Measurements from ENCODE around the gene PIBF1.

DNA sequence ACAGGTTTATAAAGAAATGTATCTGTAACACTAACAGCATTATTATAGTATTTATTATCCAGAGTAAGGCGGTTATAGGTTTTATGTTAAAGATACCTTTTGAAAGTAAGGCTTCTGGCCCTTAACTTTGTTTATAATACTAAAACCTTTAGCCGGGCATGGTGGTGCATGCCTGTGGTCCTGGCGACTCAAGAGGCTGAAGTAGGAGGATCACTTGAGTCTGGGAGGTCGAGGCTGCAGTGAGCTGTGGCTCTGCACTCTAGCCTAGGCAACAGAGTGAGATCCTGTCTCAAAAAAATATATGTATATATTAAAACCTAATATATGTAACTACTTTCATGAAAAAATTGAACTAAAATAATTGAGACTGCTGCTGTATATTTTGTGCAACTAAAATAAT, 178.2 kb downstream of the PIBF1 start:
- TF ChIP-seq POLR2A (IDR thresholded peaks at IDR 0.05) (no peak), POLR2AphosphoS5 (IDR thresholded peaks at IDR 0.05) (no peak)
- TF ChIP-seq, protein P1, sequence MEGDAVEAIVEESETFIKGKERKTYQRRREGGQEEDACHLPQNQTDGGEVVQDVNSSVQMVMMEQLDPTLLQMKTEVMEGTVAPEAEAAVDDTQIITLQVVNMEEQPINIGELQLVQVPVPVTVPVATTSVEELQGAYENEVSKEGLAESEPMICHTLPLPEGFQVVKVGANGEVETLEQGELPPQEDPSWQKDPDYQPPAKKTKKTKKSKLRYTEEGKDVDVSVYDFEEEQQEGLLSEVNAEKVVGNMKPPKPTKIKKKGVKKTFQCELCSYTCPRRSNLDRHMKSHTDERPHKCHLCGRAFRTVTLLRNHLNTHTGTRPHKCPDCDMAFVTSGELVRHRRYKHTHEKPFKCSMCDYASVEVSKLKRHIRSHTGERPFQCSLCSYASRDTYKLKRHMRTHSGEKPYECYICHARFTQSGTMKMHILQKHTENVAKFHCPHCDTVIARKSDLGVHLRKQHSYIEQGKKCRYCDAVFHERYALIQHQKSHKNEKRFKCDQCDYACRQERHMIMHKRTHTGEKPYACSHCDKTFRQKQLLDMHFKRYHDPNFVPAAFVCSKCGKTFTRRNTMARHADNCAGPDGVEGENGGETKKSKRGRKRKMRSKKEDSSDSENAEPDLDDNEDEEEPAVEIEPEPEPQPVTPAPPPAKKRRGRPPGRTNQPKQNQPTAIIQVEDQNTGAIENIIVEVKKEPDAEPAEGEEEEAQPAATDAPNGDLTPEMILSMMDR (IDR thresholded peaks at IDR 0.05) = no peak
